HG03575 (cell line): ENCODE results near the gene GRIK3.

ENCODE experiments used
- ATAC-seq: cut with Tn5 transposase; IDR thresholded peaks from one replicate; pipeline ENCODE4 v1.9.1; 2021; ENCODE audit not compliant: unreplicated experiment, insufficient number of reproducible peaks, low FRiP score; ENCODE audit errors: extremely low read depth

The GRIK3 gene

DNA sequence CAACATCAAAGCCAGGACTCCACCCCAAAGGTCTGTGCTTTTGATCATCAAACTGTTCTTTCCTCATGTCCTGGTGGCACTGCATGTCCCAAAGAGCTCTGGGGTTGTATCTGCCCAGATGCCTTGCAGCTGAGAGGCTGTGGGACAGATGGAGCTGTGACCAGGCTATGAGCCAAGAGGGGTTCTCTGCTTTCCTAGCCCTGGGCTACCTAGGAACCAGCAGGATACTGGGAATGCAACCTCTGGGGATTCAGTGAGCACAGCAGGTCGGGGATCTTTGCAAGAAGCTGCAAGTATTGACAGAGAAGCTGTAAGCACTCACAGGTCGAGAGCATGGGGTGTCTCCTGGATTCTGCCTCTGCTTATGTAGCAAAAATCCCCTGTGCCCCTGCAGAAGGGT is 186.6 kb downstream of the GRIK3 start:
- ATAC-seq: no peak

DNA sequence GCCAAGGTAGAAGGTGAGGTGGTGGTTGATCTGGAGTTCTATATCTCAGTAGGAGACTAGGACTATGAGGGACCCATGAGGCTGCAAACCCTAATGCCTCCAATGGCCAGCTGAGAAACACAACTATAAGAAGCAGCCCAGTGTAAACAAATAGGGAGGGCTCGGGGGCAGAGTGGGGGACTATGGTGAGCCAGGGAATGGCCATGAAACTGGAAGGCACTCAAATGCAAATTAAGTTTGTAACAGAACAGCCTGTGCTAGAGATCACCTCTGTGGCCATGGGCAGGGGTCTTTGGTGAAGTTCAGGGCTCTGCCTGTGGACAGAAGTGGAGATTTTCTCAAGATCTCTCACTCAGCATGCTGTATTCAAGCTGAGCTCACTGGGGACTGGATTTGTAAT is 187.1 kb downstream of the GRIK3 start:
- no peak for ATAC-seq

DNA sequence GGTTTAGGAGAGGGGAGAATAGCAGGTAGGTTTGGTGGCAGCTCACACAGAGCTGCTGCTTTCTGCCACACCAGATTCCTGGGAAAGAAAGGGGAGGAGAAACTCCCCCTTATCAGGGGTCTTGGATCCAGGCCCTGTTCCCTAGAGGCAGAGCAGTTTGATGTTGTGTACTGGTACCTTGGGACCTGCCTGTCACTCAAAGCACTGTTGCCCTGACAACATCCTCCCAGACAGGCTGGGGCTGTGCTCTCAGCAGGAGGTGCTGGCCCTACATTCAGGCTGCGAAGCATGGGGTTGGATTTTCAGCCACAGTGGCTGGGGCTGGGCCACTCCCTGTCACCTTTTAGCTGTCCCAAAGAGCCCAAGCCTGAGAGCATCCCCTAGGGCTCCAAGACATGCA is 188.0 kb downstream of the GRIK3 start:
- ATAC-seq: no peak

DNA sequence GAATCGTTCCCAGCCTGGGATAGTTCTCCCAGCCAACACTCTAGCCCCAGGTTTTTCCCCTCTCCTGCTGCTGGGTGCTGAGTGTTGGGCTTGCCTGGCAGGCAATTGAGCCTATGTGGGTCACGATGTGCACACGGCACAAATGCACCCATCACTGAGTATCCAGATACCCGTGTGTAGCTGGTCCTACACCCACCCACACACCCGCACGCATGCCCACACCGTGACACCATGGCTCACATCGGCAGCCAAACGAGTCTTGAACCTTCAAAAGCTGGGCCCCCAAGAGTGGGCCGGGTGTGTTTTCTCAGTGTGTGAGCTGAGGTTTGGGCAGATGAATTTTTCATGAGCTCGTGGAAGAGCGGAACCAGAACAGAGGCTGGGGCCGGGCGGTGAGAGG is 188.5 kb downstream of the GRIK3 start:
- no peak for ATAC-seq

DNA sequence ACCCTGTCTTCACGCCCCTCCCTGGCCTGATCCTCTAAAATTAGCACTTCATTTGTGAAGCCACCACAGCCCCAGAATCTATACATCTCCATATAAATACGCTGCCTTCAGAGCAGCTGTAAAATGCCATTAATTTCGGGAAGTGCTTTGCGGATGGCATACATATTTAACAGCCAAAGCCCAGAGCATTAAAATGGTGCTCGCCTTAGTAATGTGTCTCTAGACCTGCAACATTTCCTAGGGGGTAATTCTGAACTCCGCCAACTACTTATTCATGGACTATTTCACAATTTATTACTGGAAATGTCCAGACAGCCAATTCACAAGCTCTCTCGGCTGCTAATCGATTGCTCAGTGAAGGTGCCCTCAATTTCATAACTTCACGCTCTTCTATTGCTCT is 189.4 kb downstream of the GRIK3 start:
- ATAC-seq: no peak

DNA sequence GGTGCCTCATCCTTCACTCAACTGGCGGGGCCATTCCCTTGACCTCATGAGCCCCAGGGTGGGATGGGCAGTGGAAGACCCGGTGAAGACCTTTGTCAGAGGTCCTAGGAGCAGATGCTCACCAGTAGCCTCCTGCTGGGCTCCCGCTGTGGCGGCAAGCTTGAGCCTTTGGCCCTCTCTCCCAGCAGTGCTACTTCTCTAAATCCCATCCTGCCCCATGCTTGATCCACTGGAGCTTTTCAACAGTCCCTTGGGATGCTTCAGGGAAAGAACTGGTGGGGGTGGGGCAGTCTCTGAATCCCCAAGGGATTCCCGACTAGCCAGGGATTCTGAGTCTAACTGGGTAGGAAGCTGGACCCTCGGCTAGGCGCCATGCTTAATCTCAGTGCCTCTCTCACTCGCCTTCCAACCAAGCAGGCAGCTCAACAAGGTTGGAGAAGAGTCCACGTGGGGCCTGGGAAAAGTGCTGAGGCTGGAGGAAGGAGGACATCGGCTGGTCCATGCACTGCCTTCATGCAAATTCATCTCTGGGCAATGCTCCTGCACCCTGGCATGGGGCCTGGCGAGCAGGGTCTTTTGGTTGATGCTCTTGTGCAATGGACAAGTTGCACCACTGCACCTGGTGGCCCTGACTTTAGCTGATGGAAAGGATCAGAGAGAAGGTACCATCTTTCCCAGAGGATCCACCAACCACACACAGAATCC is 190.3 kb downstream of the GRIK3 start:
- ATAC-seq: no peak

DNA sequence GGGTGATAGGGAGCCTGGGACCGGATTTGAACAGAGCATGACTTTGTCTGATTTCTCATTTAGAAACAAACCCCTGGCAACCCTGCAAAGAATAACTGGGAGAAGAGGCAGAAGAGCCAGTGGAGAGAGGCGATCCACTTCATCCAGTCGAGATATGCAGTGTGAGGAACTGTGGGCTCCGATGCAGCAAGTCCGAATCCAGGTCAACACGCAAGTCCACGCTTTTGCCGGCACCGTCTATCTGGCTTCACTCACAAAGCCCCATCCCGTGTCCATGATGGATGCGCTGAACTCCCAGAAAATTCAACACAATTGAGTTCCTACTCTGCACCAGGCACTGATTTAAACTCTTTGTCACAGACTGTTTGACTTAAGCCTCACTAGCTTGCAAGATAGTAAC is 191.3 kb downstream of the GRIK3 start:
- no peak for ATAC-seq

DNA sequence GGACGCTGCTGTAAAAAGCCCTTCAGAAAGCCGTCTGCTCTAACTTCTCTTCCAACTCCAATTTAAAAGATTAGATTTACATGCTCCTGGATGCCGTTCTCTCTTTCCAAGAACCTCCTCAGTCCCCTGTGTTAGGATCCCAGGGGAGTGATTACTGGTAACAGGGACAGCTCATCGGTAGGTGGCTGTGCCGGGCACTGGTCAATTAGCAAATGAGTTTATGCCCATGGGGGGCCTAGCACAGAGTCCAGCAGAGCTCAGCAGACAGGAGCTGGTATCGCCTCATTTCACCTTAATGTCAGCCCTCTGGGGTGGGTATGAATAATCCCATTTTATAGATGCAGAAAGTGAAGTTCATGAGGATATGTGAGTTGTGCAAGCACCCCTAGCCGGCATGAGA is 191.9 kb downstream of the GRIK3 start:
- ATAC-seq: no peak

DNA sequence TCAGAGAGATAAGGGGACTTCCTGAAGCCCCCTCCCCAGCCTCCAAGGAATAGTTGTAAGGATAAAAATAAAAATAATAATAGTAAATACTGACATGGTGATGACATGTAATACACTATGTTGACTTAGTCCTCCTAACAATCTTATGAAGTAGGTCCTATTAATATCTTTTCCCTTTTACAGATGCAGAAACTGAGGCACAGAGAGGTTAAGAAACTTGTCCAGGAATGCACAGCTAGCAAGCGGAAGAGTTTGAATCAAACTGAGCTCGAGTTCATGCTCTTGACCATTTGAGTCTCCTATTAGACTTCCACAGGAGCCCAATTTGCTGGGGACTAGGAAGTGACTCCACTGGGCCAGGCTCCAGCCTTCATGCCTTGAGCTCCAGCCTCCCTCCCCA is 194.8 kb downstream of the GRIK3 start:
- ATAC-seq: no peak

DNA sequence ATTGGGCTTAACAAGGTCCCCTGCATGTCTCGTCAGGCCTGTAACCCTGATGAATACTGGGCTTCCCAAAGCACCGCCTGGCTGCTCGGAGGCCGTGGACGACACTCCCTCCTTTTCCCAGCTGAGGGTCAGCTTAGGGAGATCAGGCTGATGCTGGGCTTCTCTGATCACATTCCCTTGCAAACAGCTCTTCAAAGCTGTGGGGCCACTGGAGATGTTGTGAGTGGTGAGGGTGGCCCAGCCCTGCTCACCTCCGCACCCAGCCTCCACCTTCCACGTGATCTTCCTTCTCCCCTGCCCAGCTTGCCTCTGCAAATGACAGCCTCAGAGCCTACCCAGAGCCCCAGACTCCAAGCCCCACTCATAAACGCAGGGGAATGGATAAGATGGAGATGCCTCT is 195.4 kb downstream of the GRIK3 start:
- no peak for ATAC-seq

DNA sequence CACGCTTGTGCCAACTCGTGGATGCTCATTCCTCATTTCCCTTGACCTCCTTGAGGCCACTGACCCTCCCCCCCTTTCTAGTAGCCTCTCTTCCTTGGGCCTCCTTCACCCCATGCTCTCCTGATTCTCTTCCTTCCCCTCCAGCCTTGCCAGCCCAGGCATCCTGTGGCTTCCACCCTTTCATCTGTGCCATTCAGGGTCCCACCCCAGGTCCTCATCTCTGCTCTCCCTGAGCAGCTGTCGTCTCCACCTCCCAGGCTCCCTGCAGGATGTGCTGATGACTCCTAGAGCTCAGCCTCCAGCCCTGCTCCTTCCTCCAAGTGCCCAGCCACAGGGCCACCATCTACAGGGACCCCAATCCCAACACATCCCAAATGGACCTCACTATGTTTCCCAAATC is 197.4 kb downstream of the GRIK3 start:
- no peak for ATAC-seq

DNA sequence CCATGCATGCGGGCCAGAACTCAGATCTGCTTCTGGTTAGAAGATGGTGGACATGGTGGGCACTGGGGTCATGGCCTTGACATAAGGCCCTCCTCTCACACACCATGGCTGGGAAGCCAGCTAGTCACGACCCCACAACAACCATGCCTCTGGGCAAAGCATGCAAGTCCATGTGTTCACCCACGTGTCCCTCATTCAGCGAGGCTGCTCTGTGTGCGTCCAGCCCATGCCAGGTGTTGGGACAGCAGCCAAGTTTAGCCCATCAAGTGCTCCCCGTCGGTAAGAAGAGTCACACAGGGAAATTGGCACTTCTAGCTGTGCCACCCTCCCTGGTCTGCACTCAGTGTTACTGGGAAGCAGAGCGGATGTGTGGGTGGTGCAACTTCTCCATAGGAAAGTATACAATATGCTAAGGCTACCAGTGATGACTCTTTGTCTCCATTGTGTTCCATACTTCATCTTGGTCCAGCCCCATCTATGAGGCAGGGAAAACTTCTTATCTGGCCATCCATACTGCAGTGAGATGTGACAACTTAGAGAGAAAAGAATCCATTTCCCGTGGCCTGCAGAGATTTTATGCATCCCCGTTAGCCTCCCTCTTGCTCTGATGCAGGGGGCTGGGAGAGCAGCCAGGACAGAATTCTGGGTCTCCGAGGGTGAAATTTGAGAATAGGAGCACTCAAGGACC is 198.0 kb downstream of the GRIK3 start:
- ATAC-seq: no peak

DNA sequence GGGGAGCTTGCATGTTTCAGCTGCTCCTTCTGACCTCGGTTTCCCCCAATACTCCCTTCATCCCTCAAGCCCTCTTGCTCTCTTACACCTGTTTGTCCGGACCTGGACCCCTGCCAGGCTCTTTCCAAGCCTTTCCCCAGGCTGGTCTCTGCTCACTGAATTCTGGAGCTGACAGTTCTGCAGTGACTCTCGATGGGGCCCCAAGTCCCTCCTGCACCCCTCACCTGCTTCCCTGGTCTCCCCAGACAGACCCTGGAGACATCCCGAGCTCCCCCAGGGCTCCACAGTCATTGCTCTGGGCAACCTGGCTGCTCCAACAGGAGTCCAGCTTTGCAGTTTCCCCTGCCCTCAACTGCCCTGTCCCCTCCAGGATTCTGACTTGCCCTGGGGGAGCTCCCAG is 198.6 kb downstream of the GRIK3 start:
- ATAC-seq: no peak

DNA sequence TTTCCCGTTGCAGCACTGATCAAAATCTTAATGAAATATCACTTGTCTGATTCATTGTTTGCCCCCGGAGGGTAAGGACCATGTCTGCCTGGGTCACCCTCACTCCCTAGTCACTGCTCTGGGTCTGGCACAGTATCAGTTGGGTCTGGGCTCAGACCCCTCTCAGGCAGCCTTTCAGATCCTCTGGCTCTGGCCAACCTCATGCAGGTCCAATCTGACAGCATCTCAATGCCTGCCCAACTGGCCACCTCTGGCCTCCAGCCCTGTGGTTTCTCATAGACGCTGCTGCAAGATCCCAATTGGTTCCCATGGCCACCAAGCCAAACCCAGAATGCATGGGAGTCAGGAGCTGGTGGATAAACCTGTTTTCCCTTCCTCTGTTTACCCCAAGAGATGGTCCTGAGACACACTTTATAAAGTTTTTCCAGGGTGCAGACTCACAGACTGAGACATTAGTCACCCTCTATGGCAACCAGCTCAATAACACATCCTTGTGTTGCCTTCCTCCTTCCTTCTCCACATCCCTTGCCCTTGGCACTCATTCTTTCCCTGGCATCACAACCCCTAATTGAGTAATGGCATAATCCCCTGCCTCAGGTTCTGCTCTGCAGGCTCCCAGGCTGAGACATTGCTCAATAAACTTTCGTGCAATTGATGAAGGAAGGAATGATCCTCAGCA is 199.2 kb downstream of the GRIK3 start:
- no peak for ATAC-seq

DNA sequence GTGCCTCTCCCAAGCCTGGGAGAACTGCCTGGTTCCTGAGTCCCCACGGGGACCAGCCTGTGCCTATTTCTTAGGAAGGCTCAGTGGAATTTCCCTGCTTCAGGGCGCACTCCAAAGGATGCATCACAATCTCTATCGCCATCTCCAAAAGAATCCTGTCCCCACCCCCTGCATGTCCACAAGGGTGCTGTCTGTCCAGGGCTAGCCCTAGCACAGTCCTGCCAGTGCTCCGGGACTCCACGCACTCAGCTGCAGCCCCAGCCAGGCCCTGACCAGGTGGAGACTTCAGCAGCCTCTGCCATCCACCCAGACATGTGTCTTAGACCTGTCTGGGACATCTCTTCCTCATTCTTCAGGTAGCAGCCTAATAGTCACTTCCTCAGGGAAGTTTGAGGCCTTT is 199.7 kb downstream of the GRIK3 start:
- no peak for ATAC-seq

DNA sequence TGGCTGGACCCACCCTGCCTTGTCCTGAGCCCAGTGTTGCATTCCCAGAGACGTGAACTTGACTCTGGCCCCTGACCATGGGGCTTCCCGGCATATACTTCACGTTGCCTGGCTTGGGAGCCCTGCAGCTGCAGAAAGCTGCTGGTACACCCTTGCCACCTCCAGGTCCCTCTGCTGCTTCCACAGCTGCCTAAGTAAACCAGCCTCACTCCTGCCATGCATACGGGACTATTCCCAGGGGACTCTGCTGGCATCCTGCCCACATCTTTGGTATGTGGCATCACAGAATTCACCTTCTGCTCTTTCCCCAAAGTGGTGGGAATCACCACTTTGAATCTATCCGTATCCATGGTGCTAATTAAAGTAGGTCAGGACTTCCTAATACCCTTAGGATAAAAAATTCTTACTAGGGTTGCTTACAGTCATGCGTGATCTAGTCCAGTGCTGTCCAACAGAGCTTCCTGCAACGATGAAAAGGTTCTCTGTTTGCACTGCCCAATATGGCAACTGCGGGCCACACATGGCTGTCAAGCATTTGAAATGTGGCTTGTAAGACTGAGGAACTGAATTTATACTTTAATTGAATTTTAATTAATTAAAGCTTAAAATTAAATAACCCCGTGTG is 203.0 kb downstream of the GRIK3 start:
- ATAC-seq: no peak

DNA sequence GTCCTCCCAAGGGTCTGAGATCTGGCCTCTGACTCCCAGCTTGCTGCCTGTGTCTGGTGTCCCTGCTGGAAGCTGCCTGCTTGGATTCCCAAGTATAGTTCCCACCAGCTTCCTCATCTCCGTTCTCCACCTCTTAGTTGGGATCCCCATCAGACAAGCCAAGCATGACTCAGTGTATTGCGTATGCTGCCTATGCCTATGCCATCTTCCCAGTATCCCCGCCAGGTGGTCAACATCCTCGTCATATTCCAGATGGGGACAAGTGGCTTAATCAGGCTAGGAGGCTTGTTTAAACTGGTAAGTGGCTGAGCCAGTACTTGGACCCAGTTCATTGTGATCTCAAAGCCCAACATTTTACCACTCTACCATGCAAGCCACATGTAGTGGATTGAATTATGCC is 204.4 kb downstream of the GRIK3 start:
- ATAC-seq: no peak

DNA sequence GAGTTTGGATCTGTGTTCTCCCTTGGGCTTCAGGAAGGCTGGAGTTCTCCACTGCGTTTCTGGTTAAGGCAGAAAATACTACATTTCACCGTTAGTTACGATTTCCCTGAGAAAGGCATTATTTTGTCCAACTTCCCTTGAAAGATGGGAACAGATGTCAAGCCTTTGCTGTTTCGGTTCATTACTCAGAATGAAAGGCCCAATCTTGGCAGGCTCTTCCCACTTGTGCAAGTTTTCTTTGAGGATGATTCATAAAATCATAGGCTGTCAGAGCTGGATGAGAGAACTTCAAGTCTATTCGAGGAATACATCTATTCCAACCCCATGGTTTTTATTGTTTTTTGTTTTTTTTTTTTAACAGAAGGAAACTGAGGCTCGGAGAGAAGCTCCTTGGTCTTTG is 205.2 kb downstream of the GRIK3 start:
- ATAC-seq: no peak

DNA sequence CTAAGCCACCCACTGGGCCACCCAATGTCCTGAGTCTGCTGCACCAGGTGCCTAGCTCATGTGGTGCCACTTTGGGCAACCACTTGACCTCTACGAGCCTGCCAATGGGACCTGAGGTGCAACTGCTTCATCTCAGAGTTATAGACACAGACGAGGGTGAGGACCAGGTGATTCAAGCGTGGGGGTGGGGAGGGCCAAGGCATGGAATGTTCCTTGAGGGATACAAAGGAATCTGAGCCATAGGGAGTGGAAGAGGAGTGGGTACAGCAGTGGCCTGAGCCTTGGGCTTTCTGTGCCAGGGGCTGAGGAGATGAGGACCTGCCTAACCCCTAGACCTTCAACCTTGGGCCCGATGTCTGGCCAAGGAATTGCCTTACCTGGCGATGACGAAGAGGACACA is 209.1 kb downstream of the GRIK3 start:
- no peak for ATAC-seq

DNA sequence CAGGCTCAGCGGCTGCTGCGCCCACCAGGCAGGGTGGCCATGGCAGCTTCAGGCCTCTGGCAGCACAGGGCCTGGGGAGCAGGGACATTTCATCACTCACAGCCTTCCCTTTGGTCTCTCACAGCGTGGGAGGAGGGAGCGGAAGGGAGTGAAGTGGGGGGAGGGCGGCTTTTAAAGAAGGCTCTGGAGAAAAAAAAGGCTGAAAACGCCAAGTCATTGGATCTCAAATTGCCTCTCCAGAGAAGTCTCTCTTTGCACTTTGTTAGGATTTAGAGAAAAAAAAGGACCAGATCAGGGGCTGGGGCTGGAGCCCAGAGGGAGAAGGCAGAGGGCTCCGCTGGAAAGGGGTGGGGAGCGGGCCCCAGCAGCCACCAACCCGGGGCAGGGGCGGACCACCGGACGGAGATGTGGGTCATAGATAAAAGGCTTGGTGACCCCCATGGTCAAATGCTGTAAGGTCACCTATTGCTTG is 209.9 kb downstream of the GRIK3 start:
- no peak for ATAC-seq
